GM19372 (cell line): Measurements from ENCODE around the gene UFD1.
"Not testable (repeated sequence)": the region's sequence is repeated elsewhere in the genome, so short reads cannot be mapped to it uniquely, and the experiment has no call there.

Source experiments
- ATAC-seq: cut with Tn5 transposase; IDR thresholded peaks from one replicate; pipeline ENCODE4 v1.9.1; 2021; ENCODE audit warnings: mild to moderate bottlenecking, low read depth, moderate library complexity; ENCODE audit not compliant: unreplicated experiment

Gene UFD1

DNA sequence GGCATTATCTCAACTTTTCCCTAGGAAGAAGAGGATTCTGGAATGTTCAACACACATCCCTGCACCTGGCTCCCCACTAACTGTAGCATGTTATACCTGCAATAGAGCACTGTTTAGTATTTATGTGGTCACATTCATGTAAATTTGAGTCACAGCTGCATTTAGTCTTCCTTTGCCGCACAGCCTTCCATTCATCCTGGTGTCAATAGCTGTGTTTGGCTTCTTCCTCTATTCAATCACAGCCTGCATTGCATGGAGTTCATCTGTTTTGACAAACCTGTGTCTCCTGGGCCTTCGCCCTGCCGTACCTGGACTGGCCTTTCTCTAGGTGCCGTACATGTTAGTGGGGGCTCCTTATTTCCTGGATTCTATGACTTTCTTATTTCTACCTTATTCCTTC lies 27.4 kb downstream of the UFD1 start:
- ATAC-seq = no peak

DNA sequence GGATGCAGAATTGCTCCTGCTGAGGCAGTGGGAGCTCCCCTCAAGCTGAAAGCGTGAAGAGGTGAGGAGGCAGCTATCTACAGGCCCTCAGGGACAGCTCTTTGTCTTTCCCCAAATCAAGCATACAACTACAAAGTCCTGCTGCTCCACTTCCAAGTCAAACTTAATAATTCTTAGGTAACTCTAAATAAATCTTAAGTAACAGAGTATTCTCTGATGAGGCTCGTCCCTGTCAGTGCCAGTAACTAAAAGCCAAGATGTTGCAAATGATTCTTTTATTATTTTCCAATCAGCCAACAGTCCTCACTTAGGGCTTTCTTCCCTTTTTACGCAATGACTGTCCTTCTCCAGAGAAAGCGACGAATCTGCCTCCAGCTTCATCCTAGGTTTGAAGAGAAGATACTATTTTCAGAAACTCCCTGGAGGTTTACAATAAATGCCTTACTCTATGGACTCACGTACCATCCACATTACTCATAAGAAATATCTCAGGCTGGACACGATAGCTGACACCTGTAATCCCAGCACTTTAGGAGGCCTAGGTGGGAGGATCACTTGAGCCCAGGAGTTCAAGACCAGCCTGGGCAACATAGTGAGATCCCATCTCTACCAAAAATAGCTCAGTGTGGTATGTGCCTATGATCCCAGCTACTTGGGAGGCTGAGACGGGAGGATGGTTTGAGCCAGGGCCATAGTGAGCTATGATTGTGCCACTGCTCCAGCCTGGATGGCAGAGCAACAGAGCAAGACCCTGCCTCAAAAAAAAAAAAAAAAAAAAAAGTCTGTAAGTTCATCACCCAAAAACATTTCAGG lies 28.4 kb downstream of the UFD1 start:
- no peak for ATAC-seq

DNA sequence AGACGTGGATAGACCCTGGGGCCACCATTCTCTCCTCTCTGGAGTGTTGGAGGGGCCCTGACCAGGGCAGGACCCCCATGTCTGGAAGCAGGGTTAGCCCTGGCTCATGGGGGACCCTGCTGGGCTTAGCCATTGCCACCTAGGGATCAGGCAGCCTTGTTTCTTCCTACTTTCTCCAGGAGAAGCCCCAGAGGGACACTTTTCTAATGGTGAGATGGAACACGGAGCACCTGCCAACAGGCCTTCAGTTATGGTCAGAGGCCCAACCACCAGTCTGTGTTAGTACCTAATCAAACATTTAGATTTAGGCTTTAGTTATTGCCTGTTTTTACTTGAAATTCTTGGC lies 29.6 kb downstream of the UFD1 start:
- ATAC-seq = no peak

DNA sequence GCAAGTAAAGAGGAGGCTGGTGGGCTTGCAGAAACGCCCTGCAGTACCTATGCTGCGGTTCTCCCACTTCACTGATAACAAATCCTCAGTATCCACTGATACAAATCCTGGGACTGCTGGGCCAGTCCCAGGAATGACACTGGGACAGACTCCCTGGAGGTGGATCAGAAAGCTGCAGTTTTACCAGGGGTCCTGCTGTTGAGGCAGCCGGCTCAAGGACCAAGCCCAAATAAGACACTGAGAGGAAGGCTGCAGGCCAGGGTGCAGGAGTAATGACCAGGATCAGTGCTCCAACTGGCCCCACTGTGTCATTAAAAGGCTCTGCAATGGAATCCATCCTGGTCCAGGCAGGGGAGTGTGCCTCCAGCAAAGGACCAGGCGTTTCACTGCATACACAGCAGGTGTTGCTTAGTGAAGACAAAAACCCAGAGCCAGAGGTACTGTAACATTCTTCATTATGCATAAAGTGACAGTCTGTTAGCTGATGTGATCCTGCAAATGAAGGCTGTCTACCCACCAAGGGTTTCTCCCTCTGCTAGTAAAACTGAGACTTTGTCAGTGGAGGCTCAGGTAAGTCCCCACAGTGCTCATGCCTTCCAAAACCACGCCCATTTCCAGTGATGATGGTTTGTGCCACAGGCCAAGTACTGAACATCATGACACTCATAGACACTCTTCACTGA lies 30.1 kb downstream of the UFD1 start:
- no peak for ATAC-seq

DNA sequence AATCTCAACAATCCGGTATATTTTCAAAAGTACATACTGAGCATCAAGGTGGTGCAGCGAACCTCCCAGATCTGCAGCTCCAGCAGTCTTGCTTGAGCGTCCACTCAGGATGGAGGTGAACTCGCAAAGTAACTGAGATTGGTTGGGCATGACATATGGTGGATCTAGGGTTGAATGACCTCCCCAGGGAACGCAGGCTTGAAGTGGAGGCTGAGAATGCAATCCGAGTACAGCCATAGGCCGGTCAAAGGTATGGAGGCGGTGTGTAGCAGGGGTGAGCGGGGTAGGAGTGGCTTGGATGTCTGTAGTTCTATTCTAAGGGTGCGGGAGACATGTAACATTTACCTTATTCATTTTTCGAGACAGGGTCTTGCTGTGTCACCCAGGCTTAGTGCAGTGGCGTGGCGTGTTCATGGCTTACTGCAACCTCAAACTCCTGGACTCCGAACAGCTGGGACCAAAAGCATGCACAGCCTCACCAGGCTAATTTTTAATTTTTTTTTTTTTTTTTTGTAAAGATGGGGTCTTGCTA lies 30.9 kb downstream of the UFD1 start:
- peak; percentile 30 for ATAC-seq

DNA sequence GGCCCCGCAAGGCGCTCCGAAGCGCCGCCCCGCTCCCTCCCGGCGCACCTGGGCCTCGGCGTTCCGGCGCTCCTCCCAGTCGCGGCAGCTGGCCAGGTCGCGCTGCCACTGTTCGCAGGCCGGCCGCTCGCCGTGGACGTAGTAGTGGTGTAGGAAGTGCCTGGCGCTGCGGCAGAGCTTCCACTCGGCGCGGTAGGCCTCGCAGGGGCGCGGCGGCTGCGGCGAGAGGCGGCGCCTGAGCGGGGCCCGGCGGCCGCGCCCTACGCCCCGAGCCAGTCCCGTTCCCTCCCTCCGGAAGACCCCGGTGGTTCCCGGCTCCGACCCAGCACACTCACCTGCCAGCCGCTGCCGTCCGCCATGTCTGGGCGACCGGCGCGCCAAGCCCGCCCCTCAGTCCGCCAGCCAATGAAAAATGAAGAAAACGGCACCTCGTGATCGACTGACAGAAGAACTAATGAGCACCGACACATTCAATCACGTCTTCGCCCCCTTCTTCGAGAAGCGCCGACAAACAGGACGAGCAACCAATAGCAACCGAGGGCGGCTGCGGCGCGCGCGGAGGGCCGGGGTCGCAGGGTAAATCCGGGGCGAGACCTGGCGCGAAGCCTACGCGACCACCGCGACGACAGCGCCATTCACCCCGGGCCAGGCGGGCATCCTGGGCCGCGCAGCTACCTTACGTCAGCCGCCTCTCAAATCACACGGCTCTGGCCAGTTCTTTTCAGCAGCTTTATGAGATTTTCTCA lies 31.5 kb downstream of the UFD1 start, which contains the start of gene C22orf39:
C22orf39 (minus strand) TSS at position 382 of the 746 bp plus-strand sequence; CDS start at position 359, 23 bp downstream.
- ATAC-seq = peak; percentile 75

DNA sequence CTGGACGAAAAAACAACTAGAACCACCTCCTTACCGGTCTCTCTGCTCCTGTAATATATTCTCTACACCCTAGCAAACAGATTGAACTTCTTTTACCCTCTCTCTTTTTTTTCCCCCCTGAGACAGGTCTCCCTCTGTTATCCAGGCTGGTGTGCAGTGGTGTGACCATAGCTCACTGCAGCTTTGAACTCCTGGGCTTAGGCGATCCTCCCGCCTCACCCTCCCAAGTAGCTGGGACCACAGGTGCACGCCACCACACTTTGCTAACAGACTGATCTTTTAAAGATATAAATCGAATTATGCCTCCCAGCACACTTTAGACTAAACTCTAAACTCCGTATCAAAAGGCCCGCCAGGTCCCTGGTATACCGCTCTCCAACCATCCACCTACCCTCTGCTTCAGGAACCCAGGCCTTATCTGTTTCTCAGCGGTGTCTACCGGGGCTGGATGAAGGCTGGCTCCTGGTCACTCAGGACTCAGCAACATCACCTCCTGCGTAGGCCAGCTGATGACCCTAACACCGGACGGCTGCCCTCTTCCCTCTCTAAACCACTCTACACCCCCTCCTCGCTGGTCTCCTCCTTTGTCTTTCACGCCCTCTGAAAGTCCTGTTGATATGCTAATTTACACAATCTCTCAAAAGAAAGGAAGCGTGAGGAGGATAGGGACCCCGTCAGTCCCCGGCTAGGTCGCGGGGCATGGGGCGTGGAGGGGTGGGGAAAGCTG lies 32.2 kb downstream of the UFD1 start:
- no peak for ATAC-seq

DNA sequence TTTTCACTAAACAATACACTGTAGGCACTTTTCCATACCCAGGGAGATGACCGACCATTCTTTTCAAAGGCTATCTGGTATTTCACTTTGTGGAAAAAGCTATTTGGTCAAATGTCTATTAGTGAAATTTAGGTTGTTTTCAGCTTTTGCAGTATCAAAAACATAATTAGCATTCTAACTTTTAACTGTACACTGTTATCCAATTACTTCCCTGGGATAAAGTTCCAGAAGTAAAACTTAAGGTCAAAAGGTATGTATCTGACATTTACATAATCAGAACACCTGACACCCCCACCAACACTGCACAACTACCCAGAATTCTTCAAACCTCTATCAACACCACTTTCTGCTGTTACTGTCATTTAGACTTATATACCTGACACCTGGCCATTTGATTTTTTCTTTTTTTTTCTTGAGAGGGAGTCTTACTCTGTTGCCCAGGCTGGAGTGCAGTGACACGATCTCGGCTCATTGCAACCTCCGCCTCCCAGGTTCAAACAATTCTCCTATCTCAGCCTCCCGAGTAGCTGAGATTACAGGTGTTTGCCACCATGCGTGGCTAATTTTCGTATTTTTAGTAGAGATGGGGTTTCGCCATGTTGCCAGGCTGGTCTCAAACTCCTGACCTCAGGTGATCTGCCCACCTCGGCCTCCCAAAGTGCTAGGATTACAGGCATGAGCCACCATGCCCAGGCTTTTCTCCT lies 33.6 kb downstream of the UFD1 start:
- not testable (repeated sequence) for ATAC-seq

DNA sequence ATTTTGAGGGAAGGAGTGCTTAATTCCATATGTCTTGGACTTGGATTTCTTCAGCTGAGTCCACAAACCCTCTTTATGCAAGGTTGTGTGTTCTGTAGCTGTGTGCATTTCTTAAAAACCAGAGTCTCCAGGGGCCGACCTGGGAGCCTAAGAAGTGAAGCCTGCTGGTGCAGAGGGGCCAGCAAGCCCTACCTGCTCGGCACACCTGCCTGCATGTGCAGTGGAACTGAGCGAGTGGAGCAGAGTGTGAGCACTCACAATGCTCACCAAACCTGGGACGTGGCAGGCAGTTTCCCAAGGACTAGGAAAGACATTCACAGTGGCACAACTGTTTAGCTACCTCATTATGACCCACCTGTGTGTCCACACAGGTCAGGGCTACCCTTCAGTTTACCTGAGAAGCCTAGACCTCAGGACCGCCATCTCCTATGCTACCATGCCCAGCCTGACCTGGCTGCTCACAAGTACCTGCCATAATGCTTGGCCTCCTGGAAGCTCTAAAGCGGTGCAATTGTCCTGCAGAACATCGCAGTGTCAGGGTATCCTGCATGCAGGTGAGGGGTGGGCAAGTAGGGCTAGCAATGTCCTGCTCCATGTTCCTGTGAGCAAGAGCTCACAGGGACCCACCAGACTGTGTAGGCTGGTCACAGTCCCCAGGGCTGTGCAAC lies 35.3 kb downstream of the UFD1 start:
- no peak for ATAC-seq

DNA sequence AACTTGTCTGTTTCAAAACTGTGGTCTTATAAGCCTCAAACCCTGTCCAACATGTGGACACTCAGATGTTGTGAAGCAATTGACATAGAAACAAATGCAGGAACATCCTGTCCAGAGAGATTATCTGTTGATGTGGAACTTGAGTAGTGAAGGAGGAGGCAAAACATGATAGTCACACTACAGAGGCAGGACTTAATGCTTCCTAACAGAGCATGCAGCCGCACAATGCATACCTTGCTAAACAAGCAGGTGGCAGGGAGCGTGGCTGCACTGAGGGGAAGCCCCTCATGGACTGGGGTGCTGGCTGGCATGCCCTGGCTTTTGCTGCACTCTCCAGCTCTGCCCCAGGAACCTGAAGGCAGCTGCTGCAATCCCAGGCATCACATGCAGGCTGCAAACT lies 36.8 kb downstream of the UFD1 start:
- ATAC-seq = no peak

DNA sequence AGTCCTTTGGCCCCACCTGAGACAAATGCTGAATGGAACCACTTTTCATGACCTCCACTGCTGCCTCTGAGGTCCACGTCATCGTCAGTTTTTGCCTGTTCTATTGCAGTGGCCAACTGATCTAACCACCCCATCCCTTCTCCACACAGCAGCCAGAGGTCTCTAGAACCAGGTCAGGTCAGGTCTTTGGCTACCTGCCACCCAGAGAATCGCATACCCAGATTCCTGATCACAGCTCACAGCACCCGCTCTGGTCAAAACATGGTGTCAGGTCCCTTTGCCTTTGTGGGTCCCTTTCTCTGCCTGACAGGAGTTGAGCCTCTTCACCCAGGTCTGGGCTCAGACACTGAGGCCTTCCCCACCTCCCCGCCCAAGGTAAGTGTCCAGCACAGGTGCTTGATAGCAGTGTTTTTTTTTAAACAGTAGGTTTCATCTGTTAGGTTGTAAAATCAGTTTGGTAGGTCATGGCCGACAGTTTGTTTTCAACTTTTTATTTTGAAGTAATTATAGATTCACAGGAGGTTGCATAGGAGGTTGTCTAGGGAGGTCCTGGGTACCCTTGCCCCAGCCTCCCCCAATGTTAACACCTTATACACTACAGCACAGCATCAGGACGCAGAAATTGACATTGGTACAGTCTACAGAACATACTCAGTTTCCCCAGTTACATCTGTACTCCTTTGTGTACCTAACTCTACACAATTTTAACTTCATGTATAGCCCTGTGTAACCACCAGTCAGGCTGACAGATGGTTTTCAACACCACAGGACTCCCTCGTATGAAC lies 38.4 kb downstream of the UFD1 start:
- no peak for ATAC-seq

DNA sequence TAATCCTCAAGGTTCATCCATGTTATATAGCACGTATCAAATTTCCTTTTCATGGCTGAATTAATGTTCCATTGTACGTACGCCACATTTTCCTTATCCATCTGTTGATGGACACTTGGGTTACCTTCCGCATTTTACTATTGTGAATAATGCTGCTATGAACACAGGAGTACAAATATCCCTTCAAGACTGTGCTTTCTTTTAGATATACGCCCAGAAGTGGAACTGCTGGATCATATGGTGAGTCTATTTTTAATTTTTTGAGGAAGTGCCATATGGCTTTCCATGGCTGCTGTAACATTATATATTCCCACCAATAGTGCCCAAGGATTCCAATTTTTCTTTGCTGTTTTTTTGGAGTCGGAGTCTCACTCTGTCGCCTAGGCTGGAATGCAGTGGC lies 40.7 kb downstream of the UFD1 start:
- no peak for ATAC-seq

DNA sequence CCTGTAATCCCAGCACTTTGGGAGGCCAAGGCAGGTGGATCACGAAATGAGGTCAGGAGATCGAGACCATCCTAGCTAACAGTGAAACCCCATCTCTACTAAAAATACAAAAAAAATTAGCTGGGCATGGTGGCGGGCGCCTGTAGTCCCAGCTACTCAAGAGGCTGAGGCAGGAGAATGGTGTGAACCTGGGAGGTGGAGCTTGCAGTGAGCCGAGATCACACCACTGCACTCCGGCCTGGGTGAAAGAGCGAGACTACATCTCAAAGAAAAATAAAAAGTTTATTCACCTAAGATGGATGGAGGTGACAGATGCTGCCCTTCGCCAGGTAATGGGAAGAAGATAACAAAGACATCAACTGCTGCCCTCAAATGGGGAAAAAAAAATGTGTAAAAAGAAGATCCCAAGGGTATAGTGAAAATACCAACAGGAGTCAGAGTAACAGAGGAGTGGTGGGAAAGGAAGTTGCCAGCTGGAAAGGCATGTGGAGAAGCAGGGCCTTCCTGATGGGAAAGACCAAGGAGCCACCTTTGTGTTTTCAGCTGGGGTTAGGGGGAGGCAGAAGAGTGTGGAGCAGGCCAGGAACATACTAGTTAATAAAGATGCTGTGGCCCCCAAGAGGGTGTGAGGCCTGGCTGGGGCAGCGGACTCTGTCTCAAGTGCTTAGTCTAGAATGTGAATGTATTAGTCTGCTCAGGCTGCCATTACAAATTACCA lies 42.4 kb downstream of the UFD1 start:
- ATAC-seq = not testable (repeated sequence)

DNA sequence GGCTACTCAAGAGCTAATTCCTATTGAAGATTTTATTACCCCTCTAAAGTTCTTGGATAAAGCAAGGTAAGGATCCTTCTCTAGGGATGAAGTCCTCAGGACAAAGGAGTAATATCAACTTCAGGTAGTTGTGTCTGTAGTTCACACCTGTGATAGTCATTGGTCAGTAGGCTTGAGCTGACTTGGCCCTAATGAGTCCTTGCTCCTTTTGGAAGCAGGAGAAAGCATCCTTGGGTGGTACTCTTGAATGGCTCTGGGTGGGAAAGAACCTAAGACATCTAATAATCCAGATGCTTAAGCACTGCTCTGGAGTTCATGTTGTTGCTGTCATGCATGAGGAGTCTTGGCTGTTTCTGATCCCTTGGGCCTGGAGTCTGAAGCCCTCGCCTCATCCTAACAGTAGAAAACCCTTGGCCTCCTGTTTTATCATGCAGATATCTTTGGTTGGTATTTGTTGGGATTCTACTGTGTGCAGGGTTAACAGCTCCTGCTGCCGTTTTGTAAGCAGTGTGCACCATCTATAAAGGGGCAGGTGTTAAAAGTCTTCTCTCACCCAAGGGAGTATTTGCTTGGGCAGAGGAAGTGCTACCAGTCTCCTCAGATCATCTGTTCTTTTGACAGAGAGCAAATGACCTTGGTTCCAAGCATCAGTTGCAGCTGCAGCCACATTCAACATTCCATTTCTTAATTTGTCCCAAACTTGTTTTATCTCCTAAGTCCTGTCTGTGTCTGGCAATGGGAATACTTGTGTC lies 44.0 kb downstream of the UFD1 start:
- ATAC-seq = no peak

DNA sequence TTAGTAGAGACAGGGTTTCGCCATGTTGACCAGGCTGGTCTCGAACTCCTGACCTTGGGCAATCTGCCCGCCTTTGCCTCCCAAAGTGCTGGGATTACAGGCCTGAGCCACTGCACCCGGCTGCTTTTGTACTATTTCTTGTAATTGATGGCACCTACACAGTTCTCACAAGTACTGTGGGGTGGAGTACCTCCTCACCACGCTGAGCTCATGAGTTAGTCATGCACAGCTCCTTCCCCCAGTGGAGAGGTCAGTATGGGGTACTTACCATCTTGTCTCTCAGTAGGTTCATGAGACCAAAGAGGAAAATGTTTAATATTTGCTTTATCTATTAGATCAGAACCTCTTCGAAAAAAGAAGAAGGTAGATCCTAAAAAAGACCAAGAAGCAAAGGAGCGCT lies 44.6 kb downstream of the UFD1 start:
- ATAC-seq = no peak

DNA sequence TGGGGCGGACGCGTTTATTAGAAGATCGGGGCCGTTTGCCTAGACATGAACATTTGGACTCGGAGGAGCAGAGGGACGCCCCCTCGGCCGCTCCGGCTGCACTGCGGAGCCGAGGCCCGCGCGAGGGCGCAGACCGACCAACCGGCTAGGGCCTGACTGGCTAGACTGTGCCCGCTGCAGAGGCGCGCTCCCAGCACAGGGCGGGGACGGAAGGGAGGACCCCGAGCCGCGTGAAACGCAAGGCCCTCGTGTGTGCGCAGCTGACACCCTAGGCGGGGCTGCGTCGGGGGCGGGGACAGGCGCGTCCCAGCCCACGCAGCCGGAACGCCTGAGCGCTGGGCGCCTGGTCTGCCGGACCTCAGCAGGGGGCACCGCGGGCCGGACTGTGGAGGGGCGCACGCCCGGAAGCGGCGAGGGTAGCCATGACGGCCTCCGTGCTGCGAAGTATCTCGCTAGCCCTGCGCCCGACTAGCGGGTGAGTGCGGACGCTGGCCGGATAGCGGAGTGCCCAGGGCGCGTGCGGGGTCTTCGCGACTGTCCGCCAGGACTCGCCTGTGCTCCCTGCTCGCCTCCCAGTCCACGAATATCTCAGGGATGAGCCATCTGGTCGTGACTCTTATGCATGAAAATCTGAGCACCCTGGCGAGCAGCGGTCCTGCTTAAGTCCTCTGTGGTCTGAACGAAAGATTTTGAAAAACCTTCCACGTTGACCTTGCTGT lies 46.7 kb downstream of the UFD1 start, which contains the start of gene MRPL40:
MRPL40 (plus strand) TSS at position 413 of the 719 bp plus-strand sequence; CDS start at position 423, 10 bp downstream.
- peak; percentile 77 for ATAC-seq
